Measurements from ENCODE around the gene MSL3B.

The MSL3B gene

GRCh38 chr2:233815861-233816260 lies 52.3 kb downstream of the MSL3B start:
- Histone ChIP-seq H2BK120ac (ENCODE audit: low read depth, low read length) (no peak overlapping the region), H2AFZ (ENCODE audit: low read length) (no peak overlapping the region), H2BK12ac (ENCODE audit: low read length) (no peak overlapping the region), H2BK15ac (ENCODE audit: low read length) (no peak overlapping the region), H3K27me3 (ENCODE audit: control insufficient read depth in 3 of 3, insufficient read depth in 3 of 3, low read depth in 1 of 3, low read length in 3 of 3) (peaks cover 0 to 3% (median 0%) of the 10 kb centered on the region in 3 experiments), H3K4me3 (ENCODE audit: low read length in 2 of 2) (no peak overlapping the region), H3K9me3 (replicated peaks in 1 of 2; ENCODE audit: control insufficient read depth in 2 of 2, insufficient read depth in 1 of 2, low read depth in 1 of 2, low read length in 2 of 2) (no peaks in the 10 kb centered on the region), H3K18ac (ENCODE audit: low read length) (no peak overlapping the region), H3K9ac (ENCODE audit: low read depth, low read length, poor library complexity) (no peak overlapping the region), H3K14ac (ENCODE audit: low read length) (no peak overlapping the region), H3K4ac (ENCODE audit: low read length) (no peak overlapping the region), H2BK5ac (ENCODE audit: low read length) (no peak overlapping the region), H2AK5ac (ENCODE audit: low read depth, low read length) (no peak overlapping the region), H4K8ac (ENCODE audit: low read depth, low read length) (no peak overlapping the region), H3K79me1 (ENCODE audit: low read depth, low read length) (no peaks in the 10 kb centered on the region), H3K23ac (ENCODE audit: low read depth, low read length, poor library complexity) (no peak overlapping the region), H4K91ac (ENCODE audit: low read depth, low read length, poor library complexity) (no peak overlapping the region), H3K36me3 (replicated peaks in 1 of 2; ENCODE audit: control insufficient read depth in 2 of 2, insufficient read depth in 2 of 2, low read length in 2 of 2) (no peaks in the 10 kb centered on the region), H3K27ac (replicated peaks; ENCODE audit: low read length) (no peak overlapping the region), H3K4me1 (ENCODE audit: control insufficient read depth in 2 of 2, insufficient read depth in 1 of 2, low read depth in 1 of 2, low read length in 2 of 2) (peaks cover 0 to 2% of the 10 kb centered on the region in 2 donors), H3K4me2 (ENCODE audit: insufficient read depth, low read length, poor library complexity, severe bottlenecking) (no peak overlapping the region)
- no CpG with 5 or more reads among the region's 6 CpGs for WGBS, 2 donors (ENCODE audit: extremely low coverage in 2 of 2, insufficient read length in 2 of 2, insufficient replicate concordance in 1 of 2)
- no peak for DNase-seq (ENCODE audit: low spot score)
